Measurements from ENCODE around the gene PDE6A. TPM values are rescaled to one million over a fixed set of nuclear protein-coding genes. Genes with fewer than 3 reads are reported as not detected.

The PDE6A gene
- total and polyA plus RNA-seq, 2 of the 8 experiments (the other 6 are each of a cell fraction or from before 2014, with no cell fraction given), result not detected

GRCh38 chr5:149816661-149817060 lies 127.9 kb downstream of the PDE6A start (continued):
- TF ChIP-seq ATF3 (IDR thresholded peaks at IDR 0.05; ENCODE audit: insufficient read depth, low read depth, low read length) (no peak), RNF2 (IDR thresholded peaks at IDR 0.05; ENCODE audit: borderline replicate concordance, low read depth, low read length, missing control alignments, poor library complexity, severe bottlenecking) (no peak), SAP30 (IDR thresholded peaks at IDR 0.05; ENCODE audit: insufficient read depth, insufficient replicate concordance, low read length) (no peak), KDM1A (IDR thresholded peaks at IDR 0.05; ENCODE audit: borderline replicate concordance, low read length) (no peak), RFX5 (IDR thresholded peaks at IDR 0.05; ENCODE audit: borderline replicate concordance, low read depth, low read length) (no peak)
- TF ChIP-seq, protein P1, sequence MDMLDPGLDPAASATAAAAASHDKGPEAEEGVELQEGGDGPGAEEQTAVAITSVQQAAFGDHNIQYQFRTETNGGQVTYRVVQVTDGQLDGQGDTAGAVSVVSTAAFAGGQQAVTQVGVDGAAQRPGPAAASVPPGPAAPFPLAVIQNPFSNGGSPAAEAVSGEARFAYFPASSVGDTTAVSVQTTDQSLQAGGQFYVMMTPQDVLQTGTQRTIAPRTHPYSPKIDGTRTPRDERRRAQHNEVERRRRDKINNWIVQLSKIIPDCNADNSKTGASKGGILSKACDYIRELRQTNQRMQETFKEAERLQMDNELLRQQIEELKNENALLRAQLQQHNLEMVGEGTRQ (IDR thresholded peaks at IDR 0.05; ENCODE audit: low read length), result no peak
